Skeletal muscle cell (primary cell): ENCODE results near the gene TACC2.
"Not testable (repeated sequence)": the region's sequence is repeated elsewhere in the genome, so short reads cannot be mapped to it uniquely, and the experiment has no call there.

Source experiments
- DNase-seq: peaks from one replicate; pipeline ENCODE4 v3.0.0-alpha.2; 2010; ENCODE audit warnings: low read depth
- H3K4me3 ChIP-seq: 2 replicates; pipeline ENCODE4 v1.5.1; 2011; ENCODE audit warnings: low read depth, mild to moderate bottlenecking, control low read depth, low read length, moderate library complexity

The TACC2 gene

DNA sequence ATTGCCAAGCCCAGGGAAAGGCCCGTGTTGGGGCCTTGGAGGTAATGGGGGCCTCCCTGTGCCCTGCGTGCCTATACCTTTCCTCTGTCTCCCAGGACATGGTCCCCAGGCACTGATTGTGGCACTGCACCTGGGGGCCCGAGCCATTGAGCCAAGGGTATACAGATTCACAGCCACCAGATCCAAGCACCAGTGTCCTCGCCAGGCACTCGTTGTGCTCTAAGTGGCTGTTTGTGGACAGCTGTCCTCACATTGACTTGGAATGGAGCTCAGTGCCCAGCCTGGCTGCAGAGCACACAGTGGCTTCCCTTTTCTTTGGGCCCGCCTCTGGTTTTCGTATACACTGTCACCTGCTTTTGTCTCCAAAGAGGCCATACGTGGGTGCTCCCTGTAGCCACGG lies 210.1 kb downstream of the TACC2 start:
- DNase-seq, result no peak
- no peak overlapping the region for H3K4me3 ChIP-seq

DNA sequence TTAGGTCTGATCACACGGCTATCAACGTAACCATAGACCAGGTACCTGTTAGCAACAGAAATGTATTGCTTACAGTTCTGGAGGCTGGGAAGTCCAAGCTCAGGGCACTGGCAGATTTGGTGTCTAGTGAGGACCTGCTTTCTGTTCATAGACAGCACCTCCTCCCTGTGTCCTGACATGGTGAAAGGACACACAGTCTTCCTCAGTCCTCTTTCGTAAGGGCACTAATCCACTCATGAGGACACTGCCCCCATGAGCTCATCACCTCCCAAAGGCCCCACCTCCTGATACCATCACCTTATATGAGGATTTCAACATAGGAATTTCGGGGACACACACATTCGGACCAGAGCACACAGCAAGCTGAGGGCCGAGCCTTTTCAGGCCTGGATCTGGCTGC lies 210.7 kb downstream of the TACC2 start:
- H3K4me3 ChIP-seq, result no peak overlapping the region
- no peak for DNase-seq

DNA sequence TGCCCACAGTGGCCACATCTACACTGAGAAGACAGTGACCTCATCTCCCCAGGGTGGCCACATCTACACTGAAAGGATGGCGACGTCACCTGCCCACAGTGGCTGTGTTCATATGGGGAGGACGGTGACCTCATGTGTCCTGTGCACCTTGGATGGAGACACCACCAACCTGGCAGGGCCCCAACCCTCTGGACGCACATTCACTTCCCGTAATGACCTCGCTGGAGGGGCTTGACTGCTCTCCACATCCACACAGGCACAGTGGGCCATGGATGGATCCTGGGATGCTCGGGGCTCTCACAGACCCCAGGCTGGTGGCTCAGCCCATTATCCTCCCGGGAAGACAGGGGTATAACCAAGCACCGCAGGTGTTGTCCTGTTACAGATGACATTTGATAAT lies 212.4 kb downstream of the TACC2 start:
- no peak for DNase-seq
- H3K4me3 ChIP-seq, result no peak overlapping the region

DNA sequence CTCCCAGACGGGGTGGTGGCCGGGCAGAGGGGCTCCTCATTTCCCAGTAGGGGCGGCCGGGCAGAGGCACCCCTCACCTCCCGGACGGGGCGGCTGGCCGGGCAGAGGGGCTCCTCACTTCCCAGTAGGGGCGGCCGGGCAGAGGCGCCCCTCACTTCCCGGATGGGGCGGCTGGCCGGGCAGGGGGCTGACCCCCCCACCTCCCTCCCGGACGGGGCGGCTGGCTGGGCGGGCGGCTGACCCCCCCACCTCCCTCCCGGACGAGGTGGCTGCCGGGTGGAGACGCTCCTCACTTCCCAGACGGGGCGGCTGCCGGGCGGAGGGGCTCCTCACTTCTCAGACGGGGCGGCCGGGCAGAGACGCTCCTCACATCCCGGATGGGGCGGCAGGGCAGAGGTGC lies 214.2 kb downstream of the TACC2 start:
- not testable (repeated sequence) for H3K4me3 ChIP-seq, DNase-seq

DNA sequence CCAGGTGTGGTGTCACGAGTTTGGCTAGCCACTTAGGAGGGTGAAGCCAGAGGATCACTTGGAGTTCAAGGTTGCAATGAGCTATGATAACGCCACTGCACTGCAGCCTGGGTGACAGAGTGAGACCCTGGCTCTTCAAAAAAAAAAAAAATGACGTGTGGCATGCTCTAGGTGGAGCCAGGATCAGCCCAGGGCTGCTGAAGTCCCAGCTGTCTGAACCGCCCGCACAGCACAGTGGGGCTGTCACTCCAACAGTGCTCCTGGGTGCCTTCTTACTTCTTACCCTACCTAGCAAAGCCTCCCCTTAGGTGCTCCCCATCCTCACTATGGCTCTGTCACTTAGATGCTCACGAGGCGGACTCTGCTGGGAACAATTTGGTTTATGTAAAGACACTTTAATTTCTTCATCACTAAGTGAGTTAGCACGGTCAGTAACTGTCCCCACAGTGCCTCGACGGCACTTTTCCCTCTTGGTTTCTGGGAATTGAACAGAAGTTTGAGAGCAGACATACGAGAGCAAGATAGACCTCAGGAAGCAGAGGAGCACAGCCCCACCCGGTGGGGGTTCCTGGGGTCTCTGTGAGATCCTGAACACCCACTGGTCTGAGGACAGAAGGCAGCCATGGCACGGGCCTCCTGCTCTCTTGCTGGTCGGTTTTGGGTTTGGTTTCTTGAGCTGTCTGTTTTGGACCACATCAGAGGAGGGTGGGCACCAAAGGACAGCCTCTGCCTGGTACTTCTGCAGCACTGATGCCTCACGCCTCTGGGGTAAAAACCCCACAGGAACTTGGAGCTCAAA lies 215.9 kb downstream of the TACC2 start:
- no peak overlapping the region for H3K4me3 ChIP-seq
- DNase-seq, result no peak

DNA sequence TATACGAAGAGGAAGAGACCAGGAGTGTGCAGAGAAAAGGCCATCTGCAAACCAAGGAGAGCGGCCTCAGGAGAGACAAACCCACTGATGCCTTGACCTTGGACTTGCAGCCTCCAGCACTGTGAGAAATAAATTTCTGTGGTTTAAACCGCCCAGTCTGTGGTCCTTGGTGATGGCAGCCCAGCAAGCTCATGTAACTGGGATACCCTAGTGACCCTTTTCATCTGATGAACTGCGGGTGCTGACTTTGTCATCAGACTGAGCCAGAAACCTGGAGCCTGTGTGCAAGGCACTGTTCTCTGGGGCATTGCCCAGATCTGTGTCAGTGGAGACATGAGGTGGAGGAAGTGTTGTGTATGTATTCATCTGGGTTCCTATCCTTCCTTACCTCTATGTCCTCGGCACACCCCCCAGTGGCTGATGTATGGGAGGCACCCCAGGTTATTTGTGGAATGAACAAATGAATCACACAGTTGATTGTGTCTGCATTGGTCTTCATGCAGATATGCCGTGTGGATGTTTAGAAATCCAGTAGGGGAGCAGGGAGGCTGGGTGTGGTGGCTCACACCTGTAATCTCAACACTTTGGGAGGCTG lies 217.6 kb downstream of the TACC2 start:
- H3K4me3 ChIP-seq, result no peak overlapping the region
- no peak for DNase-seq

DNA sequence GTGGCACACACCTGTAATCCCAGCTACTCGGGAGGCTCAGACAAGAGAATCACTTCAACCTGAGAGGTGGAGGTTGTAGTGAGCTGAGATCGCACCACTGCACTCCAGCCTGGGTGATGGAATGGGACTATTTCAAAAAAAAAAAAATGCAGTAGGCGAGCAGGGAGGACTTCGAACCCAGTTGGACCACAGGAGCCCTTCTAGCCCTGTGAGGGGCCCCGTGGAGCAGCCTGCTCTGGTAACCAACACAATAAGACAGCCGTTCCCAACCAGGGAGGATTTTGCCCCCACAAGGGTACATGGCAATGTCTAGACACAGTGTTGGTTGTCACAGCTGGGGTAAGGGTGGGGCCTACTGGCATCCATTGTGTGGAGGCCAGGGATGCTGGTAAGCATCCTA lies 218.2 kb downstream of the TACC2 start:
- no peak overlapping the region for H3K4me3 ChIP-seq
- no peak for DNase-seq

DNA sequence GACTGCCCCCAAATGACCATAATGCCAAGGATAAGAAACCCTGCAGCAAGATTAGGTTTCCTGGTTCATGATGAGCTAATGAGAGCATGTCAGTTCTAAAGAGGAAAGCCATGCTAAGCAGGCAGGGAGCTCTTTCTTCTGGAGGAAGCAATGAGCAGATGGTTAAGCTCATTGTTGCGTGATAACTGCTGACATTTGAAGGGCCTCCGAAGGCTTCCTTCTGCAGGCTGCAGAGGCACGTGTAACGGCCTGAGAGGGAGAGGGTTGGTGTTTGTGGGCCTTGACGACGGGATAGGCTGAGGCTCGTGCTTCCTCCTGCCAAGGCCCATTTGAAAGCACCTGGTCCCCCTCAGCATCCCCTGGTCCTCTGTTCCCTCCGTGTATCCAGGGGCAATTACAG lies 218.6 kb downstream of the TACC2 start:
- no peak overlapping the region for H3K4me3 ChIP-seq
- no peak for DNase-seq

DNA sequence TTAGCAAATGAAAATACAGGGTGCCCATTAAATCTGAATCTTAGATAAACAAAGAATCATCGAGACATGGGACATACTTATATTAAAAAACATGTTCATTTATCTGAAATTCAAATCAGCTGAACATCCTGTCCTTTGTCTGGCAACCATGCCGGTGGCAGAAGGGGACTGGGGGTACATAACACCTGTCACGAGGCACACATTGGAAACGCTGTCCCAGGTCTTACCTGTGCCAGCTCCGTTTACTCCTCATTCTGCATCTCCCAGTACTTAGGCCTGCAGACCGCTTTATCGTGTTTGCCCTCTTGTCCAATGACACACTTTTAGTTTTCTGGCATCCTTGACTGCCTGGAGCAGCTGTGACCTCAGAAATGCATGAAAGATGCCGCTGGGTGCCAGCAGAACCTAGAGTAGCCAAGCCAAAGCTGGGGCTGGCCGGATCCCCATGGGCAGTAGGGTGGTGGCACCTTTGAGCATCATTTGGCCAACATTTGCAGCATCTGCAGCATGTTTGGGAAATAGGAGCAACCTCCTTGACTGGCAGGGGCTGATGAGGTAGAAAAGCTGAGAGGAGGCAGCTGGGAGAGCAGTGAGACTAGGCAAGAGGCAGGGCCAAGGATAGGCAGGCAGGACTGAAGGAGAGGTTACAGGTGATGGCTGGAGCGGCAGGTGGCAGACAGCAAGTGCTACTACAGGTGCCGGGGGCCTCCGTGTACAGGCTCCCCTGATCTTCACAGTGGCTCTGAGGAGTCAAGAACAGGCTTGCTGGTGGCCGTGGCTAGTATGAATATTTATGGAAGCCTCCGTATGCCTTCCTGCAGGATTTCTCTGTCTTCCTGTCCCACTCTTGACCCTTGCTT lies 219.8 kb downstream of the TACC2 start:
- DNase-seq, result no peak
- H3K4me3 ChIP-seq, result no peak overlapping the region

DNA sequence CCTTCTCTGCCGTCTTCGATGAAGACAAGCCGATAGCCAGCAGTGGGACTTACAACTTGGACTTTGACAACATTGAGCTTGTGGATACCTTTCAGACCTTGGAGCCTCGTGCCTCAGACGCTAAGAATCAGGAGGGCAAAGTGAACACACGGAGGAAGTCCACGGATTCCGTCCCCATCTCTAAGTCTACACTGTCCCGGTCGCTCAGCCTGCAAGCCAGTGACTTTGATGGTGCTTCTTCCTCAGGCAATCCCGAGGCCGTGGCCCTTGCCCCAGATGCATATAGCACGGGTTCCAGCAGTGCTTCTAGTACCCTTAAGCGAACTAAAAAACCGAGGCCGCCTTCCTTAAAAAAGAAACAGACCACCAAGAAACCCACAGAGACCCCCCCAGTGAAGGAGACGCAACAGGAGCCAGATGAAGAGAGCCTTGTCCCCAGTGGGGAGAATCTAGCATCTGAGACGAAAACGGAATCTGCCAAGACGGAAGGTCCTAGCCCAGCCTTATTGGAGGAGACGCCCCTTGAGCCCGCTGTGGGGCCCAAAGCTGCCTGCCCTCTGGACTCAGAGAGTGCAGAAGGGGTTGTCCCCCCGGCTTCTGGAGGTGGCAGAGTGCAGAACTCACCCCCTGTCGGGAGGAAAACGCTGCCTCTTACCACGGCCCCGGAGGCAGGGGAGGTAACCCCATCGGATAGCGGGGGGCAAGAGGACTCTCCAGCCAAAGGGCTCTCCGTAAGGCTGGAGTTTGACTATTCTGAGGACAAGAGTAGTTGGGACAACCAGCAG lies 221.7 kb downstream of the TACC2 start:
- no peak for DNase-seq

DNA sequence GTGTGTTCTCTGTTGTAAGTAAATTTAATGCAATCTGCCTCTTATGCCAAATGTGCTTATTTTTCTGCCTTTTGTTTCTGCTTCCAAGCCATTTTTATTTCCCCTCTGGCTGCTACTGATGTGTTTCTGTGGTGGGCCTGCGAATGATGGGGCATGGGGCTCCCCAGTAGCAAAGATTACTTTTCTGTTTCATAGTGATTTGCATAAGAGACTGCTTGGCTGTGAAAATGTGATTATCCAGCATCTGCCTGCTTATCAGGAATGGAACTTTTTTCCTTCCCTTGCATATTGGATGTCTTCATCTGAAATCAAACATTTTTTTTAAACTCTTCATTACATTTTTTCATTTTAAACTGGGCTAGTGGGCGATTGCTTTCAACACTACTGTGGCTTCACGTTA lies 224.4 kb downstream of the TACC2 start:
- H3K4me3 ChIP-seq, result no peak overlapping the region
- no peak for DNase-seq

More for the DNA sequence above, 221.7 kb downstream of the TACC2 start:
- no peak overlapping the region for H3K4me3 ChIP-seq

DNA sequence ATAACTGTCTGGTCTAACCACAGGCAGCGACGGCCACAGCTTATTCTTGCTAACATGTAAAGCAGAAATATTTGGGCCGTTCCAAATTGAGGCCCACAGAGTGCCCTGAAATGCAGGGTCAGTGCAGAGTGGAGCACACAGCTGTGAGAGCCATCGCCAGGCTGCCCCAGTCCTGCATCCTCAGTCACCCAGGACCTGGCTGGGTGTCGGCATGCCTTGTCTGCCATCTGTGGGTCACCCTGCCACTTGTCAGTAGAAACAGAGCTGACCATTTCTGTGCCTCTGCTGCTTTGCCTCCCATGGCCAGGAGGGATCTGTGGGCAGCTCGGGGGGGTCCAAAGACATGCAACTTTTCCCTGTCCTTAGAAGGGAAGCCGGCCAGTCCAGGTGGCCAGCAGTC lies 224.8 kb downstream of the TACC2 start:
- H3K4me3 ChIP-seq, result no peak overlapping the region
- DNase-seq, result no peak

DNA sequence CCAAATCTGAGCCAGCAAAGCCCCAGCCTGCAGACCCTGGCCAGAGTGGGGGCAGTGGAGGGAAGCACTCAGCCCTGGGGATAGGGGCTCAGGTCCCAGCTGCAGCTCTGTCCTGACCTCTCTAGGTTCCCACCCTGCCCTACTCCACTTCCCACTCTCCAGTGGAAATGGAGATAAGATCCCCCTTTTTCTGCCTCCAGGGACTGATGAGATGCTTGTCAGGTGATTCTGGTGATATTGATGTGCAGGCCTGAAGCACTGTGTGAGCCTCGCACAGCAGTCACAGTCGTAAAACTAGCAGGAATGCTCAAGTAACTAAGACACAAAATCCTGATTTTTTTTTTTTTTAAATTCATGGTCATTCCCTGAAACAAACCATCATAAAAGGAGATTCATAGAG lies 227.1 kb downstream of the TACC2 start:
- DNase-seq, result no peak
- H3K4me3 ChIP-seq, result no peak overlapping the region

DNA sequence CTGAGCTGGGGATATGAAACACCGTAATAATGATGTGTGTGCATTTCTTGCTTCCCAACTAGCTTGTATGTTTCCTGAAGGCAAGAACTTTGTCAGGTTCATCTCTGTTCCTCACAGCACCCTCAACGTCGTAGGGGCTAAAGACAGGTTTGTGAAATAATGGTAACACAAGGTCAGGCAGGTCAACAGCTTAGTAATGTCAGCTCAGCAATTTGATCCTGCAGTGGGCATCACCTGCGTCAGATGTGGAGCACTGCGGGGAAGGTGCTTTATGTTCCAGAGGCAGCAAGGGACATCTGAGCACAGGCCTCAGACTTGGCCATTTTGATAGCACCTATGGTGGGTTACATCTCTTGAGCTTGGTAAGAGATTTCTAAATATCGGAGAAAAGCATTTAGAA lies 230.4 kb downstream of the TACC2 start:
- DNase-seq, result no peak
- H3K4me3 ChIP-seq, result no peak overlapping the region

DNA sequence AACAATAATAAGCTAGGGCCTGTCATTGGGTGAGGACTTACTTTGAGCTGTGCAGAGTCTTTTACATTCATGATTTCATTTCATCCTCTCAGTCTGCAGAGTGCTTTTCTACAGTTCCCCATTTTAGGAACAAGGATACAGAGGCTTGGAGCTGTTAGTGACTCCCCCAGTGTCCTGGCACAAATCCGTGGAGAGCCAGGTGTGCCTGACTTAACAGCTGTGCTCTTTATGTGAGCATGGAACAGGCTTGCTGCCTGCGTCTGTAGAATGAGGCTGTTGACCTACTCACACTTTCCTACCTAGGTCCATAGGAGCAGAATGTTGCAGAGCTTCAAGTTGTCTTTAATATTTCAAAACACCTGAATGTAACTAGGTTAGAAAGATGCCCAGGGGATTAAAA lies 231.8 kb downstream of the TACC2 start:
- no peak overlapping the region for H3K4me3 ChIP-seq
- DNase-seq, result no peak

DNA sequence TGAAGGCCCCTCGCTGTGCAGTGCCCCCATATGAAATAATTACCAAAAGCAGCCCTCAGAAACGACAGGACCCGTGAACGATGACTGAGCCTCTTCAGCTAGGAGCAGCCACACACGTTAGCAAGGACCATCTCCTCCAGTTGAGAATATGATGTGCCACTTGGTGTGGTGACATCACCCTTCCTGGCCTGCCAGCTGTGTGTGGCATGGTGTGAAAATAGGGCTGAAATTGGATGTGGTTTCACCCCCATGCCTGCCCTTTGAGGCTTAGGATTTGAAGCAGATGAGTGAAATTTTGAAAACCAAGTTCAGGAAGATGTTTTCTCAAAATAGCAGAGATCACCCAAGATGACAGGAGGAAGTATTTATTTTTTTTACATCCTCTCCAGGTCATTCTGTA lies 233.0 kb downstream of the TACC2 start:
- no peak for DNase-seq
- H3K4me3 ChIP-seq, result no peak overlapping the region

DNA sequence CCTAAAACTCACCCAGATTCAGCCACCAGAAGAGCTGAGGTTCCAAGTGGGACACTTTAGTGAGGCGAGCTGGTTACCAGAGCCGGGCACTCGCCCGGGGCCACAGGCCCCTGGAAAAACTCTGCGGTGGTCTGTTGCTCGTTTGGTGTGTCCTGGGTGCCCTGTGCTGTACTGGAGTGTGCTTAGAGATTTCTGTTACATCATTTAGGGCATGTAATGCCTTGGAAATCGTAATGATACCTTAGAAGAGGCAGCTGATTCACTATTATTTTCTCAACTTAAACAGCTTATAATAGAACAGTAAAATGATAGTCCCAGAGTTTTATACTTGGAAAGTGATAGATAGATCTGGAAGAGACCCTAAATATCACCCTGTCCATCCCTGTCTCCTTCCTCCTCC lies 233.7 kb downstream of the TACC2 start:
- H3K4me3 ChIP-seq, result no peak overlapping the region
- DNase-seq, result no peak

DNA sequence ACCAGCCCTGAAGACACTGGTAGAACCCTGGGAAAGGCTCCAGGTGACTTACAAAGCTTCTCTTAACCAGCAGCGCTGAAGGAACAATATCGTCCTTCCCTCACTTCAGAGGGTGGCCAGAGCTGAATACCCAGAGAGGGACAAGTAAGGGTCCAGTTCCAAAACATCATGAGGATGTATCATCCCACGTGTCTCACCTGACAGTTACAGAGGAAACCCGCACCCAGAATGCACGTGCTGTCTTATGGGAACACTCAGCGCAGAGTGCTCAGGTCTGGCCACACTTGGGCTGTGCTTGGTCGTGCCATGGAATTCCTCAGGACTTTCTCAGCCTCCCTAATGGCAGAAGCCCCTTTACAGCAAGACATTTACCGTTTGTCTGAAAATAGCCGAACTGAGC lies 235.2 kb downstream of the TACC2 start:
- no peak for DNase-seq
- no peak overlapping the region for H3K4me3 ChIP-seq

DNA sequence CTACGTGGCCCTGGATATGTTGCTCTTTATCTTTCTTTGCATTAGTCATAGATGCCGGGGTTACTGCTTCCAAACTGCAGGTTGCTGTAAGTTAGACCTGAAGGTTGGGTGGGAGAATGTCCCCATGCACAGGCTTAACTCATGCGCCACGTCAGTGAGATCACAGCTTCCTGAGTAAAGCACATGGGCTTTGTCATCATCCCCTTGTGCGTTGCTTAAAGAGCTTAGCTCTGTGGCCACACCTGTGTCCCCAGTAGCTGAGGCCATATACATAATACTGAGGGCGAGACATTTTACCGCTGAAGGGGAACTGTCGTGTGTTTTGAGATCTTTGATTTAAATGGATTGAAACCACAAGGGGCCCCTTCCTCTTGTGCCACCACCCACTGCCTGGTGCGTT lies 236.4 kb downstream of the TACC2 start:
- no peak for DNase-seq
- no peak overlapping the region for H3K4me3 ChIP-seq

DNA sequence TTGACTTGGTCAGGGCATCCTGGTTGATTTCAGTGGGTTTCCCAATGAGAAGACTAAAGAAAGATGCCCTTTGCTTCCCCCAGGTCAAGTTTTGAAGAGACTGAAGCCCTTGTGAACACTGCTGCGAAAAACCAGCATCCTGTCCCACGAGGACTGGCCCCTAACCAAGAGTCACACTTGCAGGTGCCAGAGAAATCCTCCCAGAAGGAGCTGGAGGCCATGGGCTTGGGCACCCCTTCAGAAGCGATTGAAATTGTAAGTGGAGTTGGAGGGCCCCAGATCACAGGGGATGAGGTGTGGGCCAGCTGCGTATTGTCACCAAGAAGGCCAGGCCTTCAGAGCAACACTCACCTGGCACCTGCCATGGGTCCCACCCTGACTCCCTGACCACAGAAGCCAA lies 238.8 kb downstream of the TACC2 start:
- DNase-seq, result no peak

More for the DNA sequence above, 238.8 kb downstream of the TACC2 start:
- no peak overlapping the region for H3K4me3 ChIP-seq
